ENCODE data around the gene CGNL1.

Gene CGNL1

GRCh38 chr15:57348081-57348480 lies 28.2 kb upstream of the CGNL1 start:
- DNase-seq: no peak

DNA sequence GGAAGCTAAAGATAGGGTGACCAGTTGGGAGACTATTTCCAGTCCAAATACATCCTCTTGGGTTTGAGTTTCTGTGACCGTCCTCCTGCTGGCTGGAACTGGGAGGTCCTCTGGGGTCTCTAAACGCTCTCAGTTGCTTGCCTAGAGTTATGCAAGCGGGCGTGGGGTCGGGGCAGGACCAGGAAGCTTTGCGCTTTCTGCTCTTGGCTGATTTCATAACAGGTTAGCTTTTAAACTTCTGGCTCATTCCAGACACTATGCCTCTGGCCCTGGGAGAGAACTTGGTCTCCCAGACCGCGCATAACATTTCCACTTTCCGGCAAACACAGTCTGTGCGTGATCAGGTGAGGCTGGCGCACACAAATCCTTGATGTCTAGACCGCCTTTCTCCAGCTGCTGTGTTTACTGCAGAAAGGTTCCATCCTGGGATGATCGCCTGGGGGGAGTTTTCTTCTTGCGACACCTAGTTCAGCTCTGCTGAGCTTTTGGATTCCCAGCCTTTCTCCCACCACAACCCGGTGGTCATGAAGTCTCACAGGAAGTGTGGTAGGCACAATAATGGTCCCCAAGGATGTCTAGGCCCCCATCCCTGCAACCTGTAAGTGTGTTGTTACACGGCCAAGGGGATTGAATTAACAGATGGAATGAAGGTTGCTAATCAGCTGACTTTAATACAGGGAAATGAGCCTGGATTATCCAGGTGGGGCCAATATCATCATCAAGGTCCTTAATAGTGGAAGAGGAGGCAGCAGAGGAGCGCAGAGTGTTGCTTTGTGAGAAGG lies 23.6 kb upstream of the CGNL1 start:
- no peak for DNase-seq

DNA sequence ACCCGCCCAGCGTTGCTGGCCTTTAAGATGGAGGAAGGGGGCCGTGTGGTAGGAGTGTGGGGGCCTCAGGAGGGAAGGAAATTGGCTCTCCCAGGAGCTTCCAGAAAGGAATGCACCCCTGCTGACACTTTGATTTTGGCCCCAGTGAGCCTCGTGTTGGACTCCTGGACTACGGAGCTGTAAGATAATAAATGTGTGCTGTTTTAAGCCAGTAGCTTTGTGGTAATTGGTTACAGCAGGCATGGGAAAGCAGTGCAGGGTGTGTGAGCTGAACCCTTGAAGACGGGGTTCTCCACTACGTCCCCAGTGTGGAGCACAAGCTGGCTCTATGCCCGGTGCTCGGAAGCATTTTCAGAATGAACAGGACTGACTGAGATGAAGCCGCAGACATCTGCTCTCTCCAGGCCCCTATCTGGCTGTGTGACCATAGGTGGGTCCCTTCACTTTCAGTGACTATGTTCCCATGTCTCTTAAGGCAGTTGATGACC lies 22.9 kb upstream of the CGNL1 start:
- no peak for DNase-seq

DNA sequence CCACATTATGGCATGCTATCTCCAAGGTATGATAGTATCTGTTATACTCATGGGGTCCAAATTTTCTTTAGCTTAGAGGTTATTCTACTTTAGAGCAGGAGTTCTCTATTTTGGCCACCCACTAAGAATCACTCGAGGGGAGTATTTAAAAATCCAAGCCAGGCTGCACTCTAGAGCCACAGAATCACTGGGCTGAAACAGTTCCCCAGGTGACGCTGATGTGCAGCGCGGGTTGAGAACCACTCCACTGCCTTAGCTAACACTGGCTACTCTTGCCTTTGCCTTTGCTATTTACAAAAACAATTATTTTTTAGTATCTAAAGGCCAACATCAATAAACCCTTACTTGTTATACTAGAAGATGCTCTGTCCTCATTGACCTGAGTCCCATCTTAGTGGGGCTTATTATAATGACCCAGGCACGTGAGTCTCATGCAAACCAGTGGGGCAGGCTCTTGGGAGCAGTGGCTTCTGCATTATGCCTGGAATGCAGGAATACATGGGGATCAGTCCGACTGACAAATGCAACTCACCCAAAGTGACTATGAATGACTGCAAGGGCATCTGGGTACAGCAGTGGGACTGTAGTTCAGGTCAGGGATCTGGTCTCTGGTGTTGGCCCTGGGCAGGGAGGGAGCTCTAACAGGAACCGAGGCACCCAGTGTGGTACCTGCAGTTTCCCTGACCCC lies 21.7 kb upstream of the CGNL1 start:
- DNase-seq: no peak

DNA sequence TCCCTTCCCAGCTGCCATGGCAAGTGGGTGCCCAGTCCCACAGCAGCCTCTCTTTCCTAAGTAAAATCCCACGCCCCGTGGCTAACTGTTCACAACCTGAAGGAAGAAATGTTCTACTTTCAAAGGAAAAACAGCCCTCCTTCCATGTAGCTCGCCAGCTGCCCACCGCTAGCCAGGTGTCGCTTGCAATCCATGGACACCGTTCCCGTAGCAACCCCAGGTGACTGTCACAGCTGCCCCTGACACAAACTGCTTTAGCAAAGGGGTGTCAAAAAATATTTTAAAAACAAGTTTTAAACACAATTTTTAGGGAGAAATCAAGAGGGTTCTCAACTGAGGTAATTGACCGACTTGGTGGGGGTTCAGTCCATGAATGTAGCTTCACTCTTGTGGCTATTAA lies 21.0 kb upstream of the CGNL1 start:
- no peak for DNase-seq

DNA sequence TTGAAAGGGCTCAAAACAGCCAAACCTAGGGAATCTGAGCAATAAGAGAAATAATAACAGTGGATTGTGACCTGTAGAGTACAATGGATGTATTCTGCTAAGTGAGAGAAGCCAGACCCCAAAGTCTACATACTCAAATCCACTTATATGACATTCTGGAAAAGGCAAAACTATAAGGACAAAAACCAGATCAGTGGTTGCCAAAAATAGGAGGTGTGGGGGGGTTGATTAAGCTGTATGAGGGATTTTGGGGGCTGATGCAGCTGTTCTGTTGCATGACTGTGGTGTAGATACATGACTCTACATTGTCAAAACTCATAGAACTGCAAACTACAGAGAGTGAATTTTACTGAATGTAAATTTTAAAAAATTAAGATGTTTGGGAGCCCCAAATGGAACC lies 20.1 kb upstream of the CGNL1 start:
- DNase-seq: no peak

DNA sequence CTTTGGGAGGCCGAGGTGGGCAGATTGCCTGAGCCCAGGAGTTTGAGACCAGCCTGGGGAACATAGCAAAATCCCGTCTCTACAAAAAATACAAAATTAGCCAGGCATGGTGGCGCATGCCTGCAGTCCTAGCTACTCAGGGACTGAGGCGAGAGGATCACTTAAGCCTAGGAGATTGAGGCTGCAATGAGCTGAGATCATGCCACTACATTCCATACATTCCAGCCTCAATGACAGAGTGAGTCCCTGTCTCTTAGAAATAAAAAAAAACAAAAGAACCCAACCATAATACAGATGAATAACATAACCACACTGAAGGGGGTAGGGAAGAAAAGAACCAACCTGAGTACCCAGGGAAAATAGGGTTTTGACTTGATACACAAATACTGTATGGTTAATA lies 19.7 kb upstream of the CGNL1 start:
- no peak for DNase-seq

DNA sequence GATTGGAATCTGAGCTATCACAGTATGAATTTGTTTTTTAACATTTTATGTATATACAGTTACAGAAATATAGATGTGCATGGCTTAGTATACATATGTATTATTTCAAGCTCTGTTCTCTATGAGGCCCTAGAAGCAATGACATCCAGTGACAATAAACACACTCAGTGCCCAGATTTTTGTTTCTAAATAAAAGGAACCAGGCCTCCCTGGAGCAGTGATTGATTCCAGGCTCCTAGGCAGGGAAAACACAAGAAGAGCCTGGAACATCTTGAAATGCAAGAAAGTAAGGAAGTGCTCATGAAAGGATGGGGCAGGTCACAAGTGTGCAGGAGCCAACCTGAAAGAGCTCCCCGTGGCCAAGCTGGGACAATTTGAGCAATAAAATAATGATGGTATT lies 18.5 kb upstream of the CGNL1 start:
- DNase-seq: no peak

DNA sequence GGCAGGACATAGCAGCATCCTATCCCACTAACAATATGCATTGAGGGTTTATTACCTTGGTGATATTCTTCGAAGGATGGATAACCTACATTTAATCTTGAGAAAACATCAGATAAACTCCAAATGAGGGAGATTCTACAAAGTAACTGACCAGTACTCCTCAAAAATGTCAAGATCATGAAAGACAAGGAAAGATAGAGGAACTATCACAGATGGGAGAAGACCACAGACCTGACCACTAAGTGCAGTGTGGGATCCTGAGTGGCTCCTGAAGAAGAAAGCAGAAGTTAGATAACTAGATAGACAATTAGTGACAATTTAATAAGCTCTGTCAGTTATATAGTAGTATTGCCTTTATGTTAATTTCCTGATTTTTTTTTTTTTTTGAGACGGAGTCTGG lies 17.7 kb upstream of the CGNL1 start:
- no peak for DNase-seq

- no peak for DNase-seq
Measured at GRCh38 chr15:57363661-57364060, 12.6 kb upstream of the CGNL1 start.

- peak in 5 of 51 donors; percentile 5 to 11 (median 6) for DNase-seq
Measured at GRCh38 chr15:57364282-57365007, 11.9 kb upstream of the CGNL1 start.

- no peak for DNase-seq
Measured at GRCh38 chr15:57367556-57367955, 8.7 kb upstream of the CGNL1 start.

GRCh38 chr15:57370929-57371328 lies 5.4 kb upstream of the CGNL1 start:
- no peak for DNase-seq

DNA sequence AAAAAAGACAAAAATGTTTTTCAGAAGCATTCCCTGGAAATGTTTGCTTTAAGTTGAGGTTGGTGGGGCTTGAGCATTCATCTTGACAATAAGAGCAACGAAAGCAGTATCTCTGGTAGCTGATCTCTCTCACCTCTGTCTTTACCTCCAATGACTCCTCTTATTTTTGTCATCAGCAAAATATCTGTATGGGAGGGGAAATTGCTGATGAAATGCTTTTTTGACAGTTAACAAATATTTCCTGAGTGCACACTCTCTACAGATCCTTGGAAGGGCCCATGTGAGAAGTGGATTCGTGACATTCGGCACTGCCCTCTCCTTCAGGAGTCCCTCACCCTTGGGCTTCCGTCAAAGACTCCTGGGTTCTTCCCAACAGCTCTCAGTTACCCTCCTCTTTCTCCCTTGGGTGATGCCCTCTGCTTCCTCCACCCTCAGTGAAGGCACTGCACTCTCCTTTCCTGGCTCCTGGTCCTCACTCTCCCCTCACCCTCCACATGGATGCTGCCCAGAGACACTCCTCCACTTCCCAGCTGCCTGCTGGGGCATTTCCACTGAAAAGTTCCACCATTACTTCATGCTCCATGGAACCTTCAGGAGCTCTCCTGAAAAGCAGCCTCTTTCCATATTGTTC lies 2.9 kb upstream of the CGNL1 start:
- DNase-seq: no peak

- DNase-seq: no peak
Measured at GRCh38 chr15:57373882-57374276, 2.4 kb upstream of the CGNL1 start.

DNA sequence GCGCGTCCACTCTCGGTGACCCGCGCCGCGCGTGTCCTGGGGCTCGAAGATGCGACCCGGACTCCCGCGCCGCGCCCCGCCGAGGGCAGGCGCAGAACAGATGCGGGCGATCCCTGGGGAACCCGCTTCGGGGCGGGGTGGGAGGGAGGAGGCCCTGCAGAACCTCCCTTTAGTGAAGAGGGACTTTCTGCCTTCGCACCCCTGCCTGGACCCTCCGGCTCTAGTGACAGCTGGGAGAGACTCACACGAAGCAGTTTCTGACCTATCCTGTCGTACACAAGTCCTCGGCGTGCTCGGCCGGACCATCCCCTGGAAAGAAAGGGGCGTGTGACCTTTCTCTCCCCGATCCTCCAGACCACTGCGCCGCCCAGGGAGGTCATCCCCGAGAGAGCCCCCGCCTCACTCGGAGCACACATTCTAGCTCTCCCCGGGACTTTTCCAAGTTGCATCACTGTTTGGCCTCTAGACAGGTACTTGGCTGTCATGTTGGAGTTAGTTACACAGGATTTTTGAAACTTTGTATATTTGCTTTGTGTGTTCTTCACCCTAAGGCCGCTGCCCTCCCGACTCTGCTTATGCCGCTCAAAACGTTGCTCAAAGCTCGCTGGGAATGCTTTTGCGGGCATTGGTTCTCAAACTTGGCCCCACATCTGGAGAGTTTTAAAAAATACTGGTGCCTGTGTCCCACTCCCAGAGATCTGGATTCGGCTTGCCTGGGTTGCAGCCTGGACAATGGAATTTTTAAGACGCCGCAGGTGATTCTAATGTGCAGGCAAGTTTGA lies 582 bp downstream of the CGNL1 start:
- DNase-seq: peak in 1 of 51 donors; percentile 45

- DNase-seq: no peak
Measured at GRCh38 chr15:57377478-57377847, 1.2 kb downstream of the CGNL1 start.

DNA sequence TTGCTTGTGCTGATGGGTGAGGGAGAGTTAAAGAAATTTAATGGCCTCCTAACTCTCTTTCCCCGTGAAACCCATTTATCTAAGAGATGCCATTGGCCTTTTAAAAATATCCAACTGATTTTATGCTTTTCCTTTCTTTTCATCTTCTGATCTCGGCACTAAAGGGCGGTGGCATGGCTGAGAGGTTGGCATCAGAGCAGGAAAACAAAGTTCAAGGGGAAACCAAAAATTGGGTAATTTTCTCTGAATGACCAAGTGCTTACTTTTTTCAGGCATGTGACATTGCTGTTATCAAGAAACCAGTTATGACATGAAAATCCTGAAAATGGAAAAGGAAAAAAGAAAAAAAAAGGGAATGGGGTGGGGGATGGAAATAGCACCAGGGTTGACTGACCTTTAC lies 3.2 kb downstream of the CGNL1 start:
- DNase-seq: no peak

DNA sequence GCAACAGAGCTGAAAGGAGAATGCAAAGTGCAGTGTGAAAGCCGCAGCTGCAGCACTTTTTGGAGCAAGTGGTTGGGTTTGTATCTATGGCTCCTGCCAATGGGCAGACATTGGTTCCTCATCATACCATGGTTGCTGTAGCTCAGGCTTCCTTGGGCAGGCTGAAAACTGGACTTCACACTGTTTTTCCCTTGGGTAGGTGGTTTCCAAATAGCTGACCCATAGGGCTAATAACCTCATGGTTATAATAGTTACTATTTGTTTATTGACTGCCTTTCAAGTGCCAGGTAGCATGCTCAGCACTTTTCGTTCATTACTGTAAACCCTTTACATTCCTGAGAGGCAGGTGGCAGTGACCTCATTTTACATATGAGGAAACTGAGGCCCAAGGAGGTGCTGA lies 4.5 kb downstream of the CGNL1 start:
- DNase-seq: no peak

GRCh38 chr15:57382215-57382614 lies 5.9 kb downstream of the CGNL1 start:
- peak in 1 of 51 donors; percentile 18 for DNase-seq

GRCh38 chr15:57382969-57383368 lies 6.7 kb downstream of the CGNL1 start:
- no peak for DNase-seq
